Activated T-helper 1 cell treated with Interleukin-2 at 50 U/mL for 16 hours (primary cell): ENCODE measurements around the gene SNTG2.
"Not testable (repeated sequence)": the region's sequence is repeated elsewhere in the genome, so short reads cannot be mapped to it uniquely, and the experiment has no call there.

Experiments
- DNase-seq: peaks from one replicate; pipeline ENCODE4 v3.0.0-alpha.2; 2020; ENCODE audit warnings: low read depth

SNTG2 gene

GRCh38 chr2:1377473-1377872, 426.8 kb downstream of the SNTG2 start:
- DNase-seq: no peak

- DNase-seq: no peak
These were observed 428.0 kb downstream of the SNTG2 start for GRCh38 chr2:1378456-1379150.

- no peak for DNase-seq
These were observed 431.0 kb downstream of the SNTG2 start for GRCh38 chr2:1381644-1382043.

DNA sequence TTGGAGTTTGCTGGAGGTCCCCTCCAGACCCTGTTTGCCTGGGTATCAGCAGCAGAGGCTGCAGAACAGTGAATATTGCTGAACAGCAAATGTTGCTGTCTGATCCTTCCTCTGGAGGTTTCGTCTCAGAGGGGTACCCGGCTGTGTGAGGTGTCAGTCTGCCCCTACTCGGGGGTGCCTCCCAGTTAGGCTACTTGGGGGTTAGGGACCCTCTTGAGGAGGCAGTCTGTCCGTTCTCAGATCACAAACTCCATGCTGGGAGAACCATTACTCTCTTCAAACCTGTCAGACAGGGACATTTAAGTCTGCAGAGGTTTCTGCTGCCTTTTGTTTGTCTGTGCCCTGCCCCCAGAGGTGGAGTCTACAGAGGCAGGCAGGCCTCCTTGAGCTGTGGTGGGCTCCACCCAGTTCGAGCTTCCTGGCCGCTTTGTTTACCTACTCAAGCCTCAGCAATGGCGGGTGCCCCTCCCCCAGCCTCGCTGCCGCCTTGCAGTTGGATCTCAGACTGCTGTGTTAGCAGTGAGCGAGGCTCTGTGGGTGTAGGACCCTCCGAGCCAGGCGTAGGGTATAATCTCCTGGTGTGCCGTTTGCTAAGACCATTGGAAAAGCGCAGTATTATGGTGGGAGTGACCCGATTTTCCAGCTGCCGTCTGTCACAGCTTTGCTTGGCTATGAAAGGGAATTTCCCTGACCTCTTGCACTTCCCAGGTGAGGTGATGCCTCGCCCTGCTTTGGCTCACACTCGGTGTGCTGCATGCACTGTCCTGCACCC, 437.5 kb downstream of the SNTG2 start:
- not testable (repeated sequence) for DNase-seq

DNA sequence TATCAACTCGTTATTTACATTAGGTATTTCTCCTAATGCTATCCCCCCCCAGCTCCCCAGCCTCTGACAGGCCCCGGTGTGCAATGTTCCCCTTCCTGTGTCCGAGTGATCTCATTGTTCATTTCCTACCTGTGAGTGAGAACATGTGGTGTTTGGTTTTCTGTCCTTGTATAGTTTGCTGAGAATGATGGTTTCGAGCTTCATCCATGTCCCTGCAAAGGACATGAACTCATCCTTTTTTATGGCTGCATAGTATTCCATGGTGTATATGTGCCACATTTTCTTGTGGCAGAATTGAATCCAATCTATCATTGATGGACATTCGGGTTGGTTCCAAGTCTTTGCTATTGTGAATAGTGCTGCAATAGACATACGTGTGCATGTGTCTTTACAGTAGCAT, 439.5 kb downstream of the SNTG2 start:
- not testable (repeated sequence) for DNase-seq

- DNase-seq: no peak
These were observed 442.7 kb downstream of the SNTG2 start for GRCh38 chr2:1393321-1393720.

- no peak for DNase-seq
These were observed 444.2 kb downstream of the SNTG2 start for GRCh38 chr2:1394709-1395408.

GRCh38 chr2:1397350-1397749, 446.7 kb downstream of the SNTG2 start:
- no peak for DNase-seq

DNA sequence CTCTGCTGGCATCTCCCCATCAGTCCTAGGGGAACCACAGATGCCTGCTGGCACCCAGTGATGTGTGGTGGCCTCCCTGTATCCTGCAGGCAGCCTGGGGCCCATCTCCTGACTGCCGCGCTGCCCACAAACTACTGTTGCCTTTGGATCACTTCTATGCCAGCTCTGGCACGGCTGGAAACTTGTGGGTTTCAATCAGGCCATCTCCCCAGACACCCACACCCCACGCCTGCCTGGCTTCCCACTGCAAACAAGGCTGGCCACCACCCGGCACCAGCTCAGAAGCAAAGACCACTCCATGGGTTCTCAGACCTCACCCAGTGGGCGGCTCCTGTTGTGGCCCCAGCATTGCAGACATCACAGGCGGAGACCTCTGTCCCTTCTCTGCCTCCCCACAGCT, 447.5 kb downstream of the SNTG2 start:
- no peak for DNase-seq

- no peak for DNase-seq
These were observed 450.5 kb downstream of the SNTG2 start for GRCh38 chr2:1400943-1401735.

- no peak for DNase-seq
These were observed 451.4 kb downstream of the SNTG2 start for GRCh38 chr2:1402064-1402463.

GRCh38 chr2:1403565-1403964, 452.9 kb downstream of the SNTG2 start:
- DNase-seq: no peak

GRCh38 chr2:1405124-1405523, 454.5 kb downstream of the SNTG2 start:
- DNase-seq: no peak

DNA sequence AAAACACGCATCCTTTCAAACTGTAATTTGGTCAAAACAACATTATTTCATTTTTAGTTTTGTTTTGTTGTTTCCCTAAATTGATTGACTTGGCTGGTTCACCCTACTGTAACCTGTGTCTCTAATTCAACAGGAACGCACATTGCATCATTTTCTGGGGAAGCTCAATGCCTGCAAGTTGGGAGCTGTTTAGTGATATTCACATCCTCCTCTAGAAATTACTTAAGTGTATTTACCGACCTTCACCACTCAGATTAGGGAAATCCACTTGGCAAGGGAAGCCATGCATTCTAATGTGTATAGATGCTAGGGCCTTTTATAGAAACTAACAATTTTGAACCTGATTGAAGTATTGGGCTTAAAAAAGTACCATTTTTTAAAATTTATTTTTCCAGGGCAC, 455.3 kb downstream of the SNTG2 start:
- no peak for DNase-seq

- no peak for DNase-seq
These were observed 455.8 kb downstream of the SNTG2 start for GRCh38 chr2:1406434-1406833.

DNA sequence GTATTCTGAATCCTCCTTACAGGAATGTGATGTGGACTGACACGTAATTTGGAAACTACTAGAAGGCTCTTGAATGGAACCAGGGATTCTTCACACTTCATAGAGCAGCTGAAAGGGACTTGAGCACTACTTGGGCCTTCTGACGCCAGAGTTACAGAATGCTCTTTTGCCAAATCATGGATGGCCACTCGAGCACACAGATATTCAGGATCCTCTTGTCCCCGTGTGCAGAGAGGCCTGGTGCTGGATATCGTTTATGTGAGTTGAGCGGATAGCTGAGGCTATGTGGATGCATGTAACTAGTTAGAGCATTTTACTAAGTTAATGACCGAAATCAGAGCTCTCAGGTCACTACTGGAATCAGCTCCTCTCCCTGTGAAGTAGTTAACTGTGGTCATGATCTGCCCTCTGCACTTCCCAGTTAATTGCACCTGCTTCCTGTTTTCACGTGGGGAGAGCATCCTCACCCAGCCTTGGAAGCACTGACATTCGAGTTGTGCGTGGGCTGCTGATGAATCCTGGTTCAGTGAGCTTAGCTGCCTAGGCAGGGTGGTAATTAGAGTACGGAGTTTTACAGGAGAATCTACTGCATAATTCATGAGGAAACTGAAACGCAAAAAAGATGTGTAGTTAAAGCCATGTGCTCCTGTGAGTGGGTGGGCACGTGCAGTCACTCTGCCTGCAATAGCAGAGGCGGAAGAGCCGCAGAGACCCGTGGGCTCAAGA, 457.5 kb downstream of the SNTG2 start:
- DNase-seq: no peak

- no peak for DNase-seq
These were observed 462.6 kb downstream of the SNTG2 start, which contains the start of gene TPO for GRCh38 chr2:1413156-1413710. TSS of gene TPO (plus strand) at chr2:1413463. CDS start at chr2:1414409, 946 bp downstream.

DNA sequence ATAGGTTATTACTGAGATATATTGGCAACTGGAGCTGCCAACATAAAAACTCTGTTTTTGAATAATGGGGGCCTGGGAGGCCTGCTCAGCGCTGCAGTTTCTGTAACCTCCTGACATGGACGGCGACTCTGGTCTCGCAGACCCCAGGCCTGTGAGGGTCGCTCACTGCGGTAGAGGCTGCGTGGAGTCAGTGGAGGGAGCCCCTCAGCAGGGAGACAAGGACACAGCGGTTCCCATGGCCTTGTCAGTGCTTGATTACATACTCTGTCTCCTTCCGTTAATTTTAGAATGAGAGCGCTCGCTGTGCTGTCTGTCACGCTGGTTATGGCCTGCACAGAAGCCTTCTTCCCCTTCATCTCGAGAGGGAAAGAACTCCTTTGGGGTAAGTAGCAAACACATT, 463.5 kb downstream of the SNTG2 start:
- no peak for DNase-seq

DNA sequence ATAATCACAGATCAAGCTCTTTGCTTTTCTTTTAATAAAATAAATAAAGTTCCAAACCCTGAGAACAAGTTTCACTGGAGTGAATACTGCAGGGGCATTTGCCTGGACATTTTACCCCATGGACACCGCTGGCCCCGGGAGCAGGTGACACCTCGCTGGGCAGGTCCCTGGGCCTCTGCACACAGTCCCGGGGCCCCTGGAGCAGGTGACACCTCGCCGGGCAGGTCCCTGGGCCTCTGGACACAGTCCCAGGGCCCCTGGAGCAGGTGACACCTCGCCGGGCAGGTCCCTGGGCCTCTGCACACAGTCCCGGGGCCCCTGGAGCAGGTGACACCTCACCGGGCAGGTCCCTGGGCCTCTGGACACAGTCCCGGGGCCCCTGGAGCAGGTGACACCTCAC, 464.3 kb downstream of the SNTG2 start:
- not testable (repeated sequence) for DNase-seq

- no peak for DNase-seq
These were observed 464.9 kb downstream of the SNTG2 start for GRCh38 chr2:1415501-1415900.
